Liver (tissue), 9 donors: ENCODE data around the gene PSMD5. TPM values are rescaled to one million over a fixed set of nuclear protein-coding genes. Genes with fewer than 3 reads are reported as not detected.

Source experiments
- DNase-seq: peaks from one replicate; pipeline ENCODE4 v3.0.0-alpha.2; 2017; ENCODE audit warnings: low spot score
- H3K27ac ChIP-seq, 2 donors: one replicate each; pipeline ENCODE4 v1.7.0; 2013; ENCODE audit warnings: inconsistent platforms in 2 of 2, low read length in 2 of 2, control low read depth in 1 of 2, low read depth in 1 of 2, mild to moderate bottlenecking in 1 of 2
- H3K27me3 ChIP-seq, 4 donors: one replicate each; pipeline versions ENCODE4 v1.6.1 to v1.7.0; 2013; ENCODE audit warnings: low read length in 3 of 4, inconsistent platforms in 1 of 4, mild to moderate bottlenecking in 1 of 4, moderate library complexity in 1 of 4; ENCODE audit not compliant: control insufficient read depth in 4 of 4, insufficient read depth in 4 of 4
- H3K36me3 ChIP-seq, 4 donors: one replicate each; pipeline versions ENCODE4 v1.6.1 to v1.7.0; 2013; ENCODE audit warnings: low read length in 3 of 4, mild to moderate bottlenecking in 3 of 4, low read depth in 1 of 4, moderate library complexity in 1 of 4; ENCODE audit not compliant: control insufficient read depth in 4 of 4, insufficient read depth in 3 of 4
- H3K4me1 ChIP-seq, 4 donors: one replicate each; pipeline versions ENCODE4 v1.6.1 to v1.7.0; 2013; ENCODE audit warnings: low read length in 3 of 4, mild to moderate bottlenecking in 3 of 4, moderate library complexity in 1 of 4; ENCODE audit not compliant: control insufficient read depth in 4 of 4, insufficient read depth in 4 of 4
- H3K4me3 ChIP-seq, 3 donors: one replicate each; pipeline versions ENCODE4 v1.6.1 to v1.7.0; 2013; ENCODE audit warnings: low read length in 3 of 3, control low read depth in 1 of 3, low read depth in 1 of 3, mild to moderate bottlenecking in 1 of 3
- H3K9ac ChIP-seq, 2 donors: one replicate each; pipeline ENCODE4 v1.7.0; 2013; ENCODE audit warnings: low read length in 2 of 2, mild to moderate bottlenecking in 2 of 2, moderate library complexity in 2 of 2, control low read depth in 1 of 2, low read depth in 1 of 2
- H3K9me3 ChIP-seq, 4 donors: one replicate each; pipeline versions ENCODE4 v1.6.1 to v1.7.0; 2013; ENCODE audit warnings: low read length in 3 of 4; ENCODE audit not compliant: control insufficient read depth in 4 of 4
- ATF3 ChIP-seq: IDR thresholded peaks from 2 replicates; pipeline ENCODE4 v1.6.1; 2016; ENCODE audit warnings: antibody characterized with exemption
- EGR1 ChIP-seq, 2 donors: IDR thresholded peaks; 2 replicates each; pipeline ENCODE4 v1.6.1; 2016 to 2018; ENCODE audit warnings: antibody characterized with exemption in 2 of 2, low read depth in 2 of 2
- HNF4A ChIP-seq, 2 donors: conservative IDR thresholded peaks; 2 replicates each; pipeline ENCODE4 v1.6.1; 2016; ENCODE audit warnings: antibody characterized with exemption in 2 of 2, mild to moderate bottlenecking in 2 of 2
- HNF4G ChIP-seq: IDR thresholded peaks from 2 replicates; pipeline ENCODE4 v1.6.1; 2016; ENCODE audit warnings: antibody characterized with exemption
- JUND ChIP-seq, 2 donors: IDR thresholded peaks; 2 replicates each; pipeline ENCODE4 v1.6.1; 2016; ENCODE audit warnings: antibody characterized with exemption in 2 of 2
- MAX ChIP-seq: IDR thresholded peaks from 2 replicates; pipeline ENCODE4 v1.6.1; 2016; ENCODE audit warnings: antibody characterized with exemption
- NR2F2 ChIP-seq: IDR thresholded peaks from 2 replicates; pipeline ENCODE4 v1.6.1; 2016; ENCODE audit warnings: antibody characterized with exemption
- RAD21 ChIP-seq, 2 donors: IDR thresholded peaks; 2 replicates each; pipeline ENCODE4 v1.6.1; 2016; ENCODE audit warnings: antibody characterized with exemption in 2 of 2, mild to moderate bottlenecking in 2 of 2
- REST ChIP-seq: IDR thresholded peaks from 2 replicates; pipeline ENCODE4 v1.6.1; 2016; ENCODE audit warnings: antibody characterized with exemption, mild to moderate bottlenecking
- RXRA ChIP-seq, 2 donors: IDR thresholded peaks; 2 replicates each; pipeline ENCODE4 v1.6.1; 2017 to 2018; ENCODE audit warnings: antibody characterized with exemption in 2 of 2, mild to moderate bottlenecking in 1 of 2
- TAF1 ChIP-seq: conservative IDR thresholded peaks from 2 replicates; pipeline ENCODE4 v1.6.1; 2016; ENCODE audit warnings: antibody characterized with exemption, mild to moderate bottlenecking
- YY1 ChIP-seq: IDR thresholded peaks from 2 replicates; pipeline ENCODE4 v1.6.1; 2016; ENCODE audit warnings: antibody characterized with exemption, mild to moderate bottlenecking
- WGBS: extraction: QIAGEN DNeasy Blood & Tissue Kit; methylation state at CpG from one replicate; pipeline ENCODE4 v1.1.7; 2013; 5-methylcytosine and 5-hydroxymethylcytosine counted together
- polyA plus RNA-seq, 2 donors: library from polyadenylated mRNA; stranded (reverse) in 1 of 2; unstranded in 1 of 2; fragments of 200-250 nt in 1 of 2; fragments of >200 nt in 1 of 2; fragmentation: Nextera tagmentation in 1 of 2; extraction: Ambion mirVana in 1 of 2; gene quantifications; one replicate each; pipeline versions ENCODE4 v1.2.1 to v1.2.3, GENCODE V29; 2013 to 2015
- total RNA-seq, 2 donors: library from RNA; depleted of rRNA; stranded (reverse); fragments of >200 nt; gene quantifications; one replicate each; pipeline ENCODE4 v1.2.3, GENCODE V29; 2014
- TF ChIP-seq, protein P1 (sequence below): fragments of 150-350 bp; IDR thresholded peaks from 2 replicates; pipeline ENCODE4 v1.5.1; 2017; ENCODE audit warnings: improper control_type of control experiment, low read depth, low read length; ENCODE audit not compliant: missing input control
- donor health status: healthy.
- donor health status: healthy.
- donor health status: healthy.
- donor health status: healthy.
- donor health status: healthy.

PSMD5 gene
- total and polyA plus RNA-seq, 4 donors: 10.9 to 19.1 (median 16.0) TPM

GRCh38 chr9:120886490-120886967 is 43.8 kb upstream of the PSMD5 start:
- no peak for DNase-seq
- WGBS: 78% methylated on average over 8 of the region's 8 CpGs
- Histone ChIP-seq H3K36me3 (no peaks in the 10 kb centered on the region), H3K9ac (no peak overlapping the region), H3K27ac (no peak overlapping the region), H3K27me3 (no peaks in the 10 kb centered on the region), H3K9me3 (no peaks in the 10 kb centered on the region), H3K4me1 (no peaks in the 10 kb centered on the region), H3K4me3 (no peak overlapping the region)
- TF ChIP-seq TAF1 (no peak), ATF3 (no peak), RXRA (IDR thresholded peaks at IDR 0.05) (no peak), MAX (no peak), RAD21 (IDR thresholded peaks at IDR 0.05) (no peak), EGR1 (IDR thresholded peaks at IDR 0.05; ENCODE audit: low read depth in 2 of 2) (no peak), HNF4A (conservative IDR thresholded peaks at IDR 0.05) (no peak), YY1 (no peak), HNF4G (no peak), NR2F2 (no peak), JUND (IDR thresholded peaks at IDR 0.05) (no peak)
- TF ChIP-seq, protein P1, sequence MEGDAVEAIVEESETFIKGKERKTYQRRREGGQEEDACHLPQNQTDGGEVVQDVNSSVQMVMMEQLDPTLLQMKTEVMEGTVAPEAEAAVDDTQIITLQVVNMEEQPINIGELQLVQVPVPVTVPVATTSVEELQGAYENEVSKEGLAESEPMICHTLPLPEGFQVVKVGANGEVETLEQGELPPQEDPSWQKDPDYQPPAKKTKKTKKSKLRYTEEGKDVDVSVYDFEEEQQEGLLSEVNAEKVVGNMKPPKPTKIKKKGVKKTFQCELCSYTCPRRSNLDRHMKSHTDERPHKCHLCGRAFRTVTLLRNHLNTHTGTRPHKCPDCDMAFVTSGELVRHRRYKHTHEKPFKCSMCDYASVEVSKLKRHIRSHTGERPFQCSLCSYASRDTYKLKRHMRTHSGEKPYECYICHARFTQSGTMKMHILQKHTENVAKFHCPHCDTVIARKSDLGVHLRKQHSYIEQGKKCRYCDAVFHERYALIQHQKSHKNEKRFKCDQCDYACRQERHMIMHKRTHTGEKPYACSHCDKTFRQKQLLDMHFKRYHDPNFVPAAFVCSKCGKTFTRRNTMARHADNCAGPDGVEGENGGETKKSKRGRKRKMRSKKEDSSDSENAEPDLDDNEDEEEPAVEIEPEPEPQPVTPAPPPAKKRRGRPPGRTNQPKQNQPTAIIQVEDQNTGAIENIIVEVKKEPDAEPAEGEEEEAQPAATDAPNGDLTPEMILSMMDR: no peak

DNA sequence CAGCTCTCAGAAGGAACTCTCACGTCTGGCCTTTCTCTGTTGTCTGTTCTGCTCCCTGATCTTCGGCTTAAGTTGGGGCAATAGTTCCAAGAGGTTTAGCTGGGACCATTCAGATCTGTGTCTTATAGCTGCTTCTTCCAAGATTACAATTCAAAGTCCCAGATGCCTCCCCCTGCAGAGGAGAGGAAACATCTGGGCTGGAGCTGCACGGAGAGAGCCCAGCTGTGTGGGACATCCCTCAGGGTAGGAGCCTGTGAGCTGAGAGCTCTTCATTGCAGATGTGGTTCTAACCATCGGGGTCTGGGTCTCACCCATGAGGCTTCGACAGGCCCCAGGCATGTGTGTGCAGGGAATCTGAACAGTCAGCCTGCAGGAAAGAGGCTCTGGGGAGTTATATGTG is 43.2 kb upstream of the PSMD5 start:
- DNase-seq: no peak
- TF ChIP-seq ATF3 (no peak), REST (no peak), RAD21 (IDR thresholded peaks at IDR 0.05) (no peak), TAF1 (no peak)
- Histone ChIP-seq H3K9ac (no peak overlapping the region), H3K4me3 (no peak overlapping the region), H3K27ac (no peak overlapping the region), H3K36me3 (no peaks in the 10 kb centered on the region), H3K9me3 (no peaks in the 10 kb centered on the region), H3K4me1 (no peaks in the 10 kb centered on the region), H3K27me3 (no peaks in the 10 kb centered on the region)
- 75% methylated on average over 5 of the region's 5 CpGs for WGBS
